Anterior cingulate cortex (tissue), 58 donors: ENCODE measurements around the gene ZNF396.

ENCODE experiments used
- DNase-seq, 58 donors: peaks; one replicate each; lab custom pipeline; 2025; lab: John Stamatoyannopoulos, UW

Gene ZNF396

GRCh38 chr18:35343936-35344735, 33.0 kb downstream of the ZNF396 start, which contains the start of gene ZNF24:
ZNF24 (minus strand) TSS chr18:35344420; CDS start chr18:35340650, 3,770 bp downstream.
- peak; percentile 54 to 99 (median 94) for DNase-seq

- no peak for DNase-seq
Observed at GRCh38 chr18:35343488-35343935, 33.6 kb downstream of the ZNF396 start.

- no peak for DNase-seq
Observed at GRCh38 chr18:35337286-35337685, 39.9 kb downstream of the ZNF396 start.

GRCh38 chr18:35335866-35336265, 41.3 kb downstream of the ZNF396 start:
- no peak for DNase-seq

- no peak for DNase-seq
Observed at GRCh38 chr18:35334821-35335220, 42.3 kb downstream of the ZNF396 start.

- DNase-seq = no peak
Observed at GRCh38 chr18:35334212-35334611, 42.9 kb downstream of the ZNF396 start.

GRCh38 chr18:35331367-35332087, 45.6 kb downstream of the ZNF396 start:
- no peak for DNase-seq

GRCh38 chr18:35328868-35329267, 48.3 kb downstream of the ZNF396 start:
- DNase-seq = no peak

GRCh38 chr18:35326695-35327387, 50.3 kb downstream of the ZNF396 start:
- DNase-seq = no peak

GRCh38 chr18:35324926-35325655, 52.0 kb downstream of the ZNF396 start:
- DNase-seq = no peak

GRCh38 chr18:35322486-35323458, 54.4 kb downstream of the ZNF396 start:
- peak in 1 of 58 donors; percentile 26 for DNase-seq
